ENCODE data around the gene SMYD3. TPM values are rescaled to one million over a fixed set of nuclear protein-coding genes. Genes with fewer than 3 reads are reported as not detected.

Gene SMYD3
- total and polyA plus RNA-seq, 2 of the 4 experiments (the other 2 are of a cell fraction): 26.5 to 37.6 TPM

GRCh38 chr1:245750261-245750660 is 756.8 kb downstream of the SMYD3 start:
- no peak overlapping the region for H3K14ac ChIP-seq (replicated peaks; ENCODE audit: low read depth, low read length)
- H2AK5ac ChIP-seq (ENCODE audit: low read depth, low read length): no peak overlapping the region
- no peak for ATAC-seq (ENCODE audit: low read depth)
- no peak overlapping the region for H2AK9ac ChIP-seq (replicated peaks; ENCODE audit: low read depth, low read length, poor library complexity)
- H2AFZ ChIP-seq (replicated peaks; ENCODE audit: low read length, poor library complexity): no peak overlapping the region
- TF ChIP-seq ELK1 (IDR thresholded peaks at IDR 0.05; ENCODE audit: borderline replicate concordance, low read depth, low read length): no peak
- TF ChIP-seq MXI1 (IDR thresholded peaks at IDR 0.05; ENCODE audit: borderline replicate concordance, low read depth, low read length): no peak
- no peak for TF ChIP-seq MAFK (IDR thresholded peaks at IDR 0.05; ENCODE audit: low read depth, low read length)
- TF ChIP-seq CTCF (conservative IDR thresholded peaks at IDR 0.05; ENCODE audit: low read depth, low read length): no peak
- no peak overlapping the region for H2BK5ac ChIP-seq (ENCODE audit: low read depth, low read length, poor library complexity, severe bottlenecking)
- no peak overlapping the region for H3K27ac ChIP-seq (ENCODE audit: insufficient read depth, low read length)
- no peak for DNase-seq
- ChIA-PET CTCF (no interaction called here), POLR2A (ENCODE audit: unreplicated experiment) (no interaction called here)
- H3K4me2 ChIP-seq (ENCODE audit: low read depth, low read length): no peak overlapping the region
- H2BK20ac ChIP-seq (ENCODE audit: low read depth, low read length): no peak overlapping the region
- no peaks in the 10 kb centered on the region for H3K79me1 ChIP-seq (ENCODE audit: low read depth in 1 of 2, low read length in 2 of 2)
- H3K36me3 ChIP-seq (ENCODE audit: control insufficient read depth, insufficient read depth, low read length): no peaks in the 10 kb centered on the region
- in situ Hi-C loops (cut with MboI; ENCODE audit: low sequenced_read_pairs): no loop called here
- H4K8ac ChIP-seq (ENCODE audit: low read depth in 2 of 2, low read length in 2 of 2): no peak overlapping the region
- H4K91ac ChIP-seq (ENCODE audit: insufficient read depth, low read depth, low read length): no peak overlapping the region
- no peak overlapping the region for H4K5ac ChIP-seq (ENCODE audit: low read depth, low read length)
- no peak overlapping the region for H3K9ac ChIP-seq (ENCODE audit: low read depth, low read length)
- H3K4ac ChIP-seq (ENCODE audit: low read depth, low read length): no peak overlapping the region
- BruUV-seq (replicated peaks): no TSS peak
- no peak overlapping the region; the same call in 1 of the 2 replicates for H3K18ac ChIP-seq (ENCODE audit: low read depth, low read length)
- dilution Hi-C loops (cut with HindIII; ENCODE audit: low sequenced_read_pairs, unreplicated experiment): no loop called here
- H3K9me3 ChIP-seq (ENCODE audit: control insufficient read depth, insufficient read depth, low read length): peaks cover 4% of the 10 kb centered on the region
- intact Hi-C loops (cut with micrococcal nuclease): no loop called here
- H3K4me1 ChIP-seq (ENCODE audit: control insufficient read depth, insufficient read depth, low read length): peaks cover 3% of the 10 kb centered on the region; the same call in 1 of the 2 replicates
- no peaks in the 10 kb centered on the region for H4K20me1 ChIP-seq (ENCODE audit: insufficient read depth, low read length)
- no peaks in the 10 kb centered on the region for H3K27me3 ChIP-seq (ENCODE audit: control insufficient read depth, insufficient read depth, low read length)
- H3K4me3 ChIP-seq (ENCODE audit: insufficient read depth, low read depth, low read length): no peak overlapping the region
- no peak overlapping the region for H2BK15ac ChIP-seq (ENCODE audit: low read depth, low read length)
- H3K23ac ChIP-seq (ENCODE audit: low read depth, low read length): no peak overlapping the region
- no peak overlapping the region for H2BK120ac ChIP-seq (ENCODE audit: low read depth, low read length)
- no peaks in the 10 kb centered on the region for H3K9me1 ChIP-seq (ENCODE audit: insufficient read depth, low read length)
- H3K56ac ChIP-seq (ENCODE audit: extremely low read depth, insufficient read depth, low read length): no peak overlapping the region
- WGBS, 2 experiments (ENCODE audit: extremely low coverage in 2 of 2, insufficient read length in 1 of 2): no CpG with 5 or more reads among the region's 3 CpGs
